Inflammatory macrophage treated with lipopolysaccharide for 1 hour (primary cell): ENCODE measurements around the gene GATAD2B.
"Not testable (repeated sequence)": the region's sequence is repeated elsewhere in the genome, so short reads cannot be mapped to it uniquely, and the experiment has no call there.

Experiments
- DNase-seq, 2 donors: peaks; one replicate each; pipeline ENCODE4 v3.0.0-alpha.2; 2020 to 2022

Gene GATAD2B

DNA sequence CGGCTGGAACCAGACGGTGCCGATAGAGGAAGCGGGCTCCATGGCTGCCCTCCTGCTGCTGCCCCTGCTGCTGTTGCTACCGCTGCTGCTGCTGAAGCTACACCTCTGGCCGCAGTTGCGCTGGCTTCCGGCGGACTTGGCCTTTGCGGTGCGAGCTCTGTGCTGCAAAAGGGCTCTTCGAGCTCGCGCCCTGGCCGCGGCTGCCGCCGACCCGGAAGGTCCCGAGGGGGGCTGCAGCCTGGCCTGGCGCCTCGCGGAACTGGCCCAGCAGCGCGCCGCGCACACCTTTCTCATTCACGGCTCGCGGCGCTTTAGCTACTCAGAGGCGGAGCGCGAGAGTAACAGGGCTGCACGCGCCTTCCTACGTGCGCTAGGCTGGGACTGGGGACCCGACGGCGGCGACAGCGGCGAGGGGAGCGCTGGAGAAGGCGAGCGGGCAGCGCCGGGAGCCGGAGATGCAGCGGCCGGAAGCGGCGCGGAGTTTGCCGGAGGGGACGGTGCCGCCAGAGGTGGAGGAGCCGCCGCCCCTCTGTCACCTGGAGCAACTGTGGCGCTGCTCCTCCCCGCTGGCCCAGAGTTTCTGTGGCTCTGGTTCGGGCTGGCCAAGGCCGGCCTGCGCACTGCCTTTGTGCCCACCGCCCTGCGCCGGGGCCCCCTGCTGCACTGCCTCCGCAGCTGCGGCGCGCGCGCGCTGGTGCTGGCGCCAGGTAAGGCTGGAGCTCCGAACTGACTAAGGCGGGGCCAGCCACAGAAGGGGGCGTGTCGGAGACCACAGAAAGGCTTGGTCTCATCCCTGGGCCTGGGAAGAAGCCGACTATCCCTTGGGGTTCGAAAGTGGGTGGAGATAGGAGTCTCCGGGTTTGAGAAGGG, 147.1 kb downstream of the GATAD2B start:
- DNase-seq, result peak in 1 of 2 donors; percentile 24

DNA sequence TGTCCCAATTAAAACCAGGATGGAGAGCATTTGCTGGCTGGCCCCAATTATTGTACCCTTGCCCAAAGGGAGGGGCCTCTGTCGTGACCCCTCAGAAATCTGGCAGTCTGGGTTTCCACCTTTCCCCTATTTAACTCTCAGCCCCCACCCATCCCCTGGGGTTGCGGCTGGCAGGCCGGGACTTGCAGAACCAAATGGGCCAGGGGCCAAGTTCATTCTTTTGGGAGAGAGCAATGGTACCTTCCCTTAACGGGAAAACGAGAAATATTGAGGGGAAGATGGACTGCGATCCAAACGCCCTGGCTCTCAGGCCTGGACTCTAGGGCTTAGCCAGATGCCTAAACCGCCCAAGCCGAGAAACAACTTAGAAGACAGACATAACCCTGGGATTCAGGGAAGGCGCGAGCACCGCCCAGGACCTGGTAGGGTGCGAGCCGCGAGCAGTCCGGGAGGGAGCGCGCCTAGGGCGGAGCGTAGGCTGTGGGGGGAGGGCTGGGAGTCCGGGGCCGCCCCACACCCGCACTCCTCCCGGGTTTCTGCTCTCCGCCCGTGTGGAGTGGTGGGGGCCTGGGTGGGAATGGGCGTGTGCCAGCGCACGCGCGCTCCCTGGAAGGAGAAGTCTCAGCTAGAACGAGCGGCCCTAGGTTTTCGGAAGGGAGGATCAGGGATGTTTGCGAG, 147.9 kb downstream of the GATAD2B start, which contains the start of gene SLC27A3:
Gene SLC27A3 (plus strand): TSS at position 628 of the 678 bp plus-strand sequence. CDS start 91 bp downstream, outside the sequence.
- peak; percentile 47 to 59 for DNase-seq

DNA sequence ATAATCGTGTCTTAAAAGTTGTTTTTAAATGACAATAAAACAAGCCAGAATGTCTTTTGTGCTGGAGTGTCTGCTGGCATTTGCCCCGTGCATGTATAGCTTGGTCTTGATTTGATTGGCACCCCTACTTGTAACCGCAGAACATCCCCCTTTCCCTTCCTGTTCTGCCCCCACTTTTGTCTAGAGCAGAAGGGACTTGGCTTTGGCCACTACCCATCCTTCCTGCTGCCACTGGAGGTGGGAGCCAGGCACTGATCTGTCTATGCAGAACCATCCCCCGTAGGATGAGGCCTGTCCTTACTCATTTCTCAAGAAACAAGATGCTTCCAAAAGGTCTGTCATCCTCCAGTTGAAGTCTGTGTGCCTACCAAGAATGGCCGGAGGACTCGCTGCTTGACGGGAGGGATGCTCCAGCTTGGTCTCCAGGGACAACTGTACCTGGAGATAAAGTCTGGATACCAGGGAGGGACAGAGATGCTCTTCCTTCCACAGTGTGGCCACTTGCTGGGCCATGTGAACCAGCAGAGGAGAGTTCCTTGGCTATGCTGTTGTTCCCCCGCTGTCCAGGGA, 148.7 kb downstream of the GATAD2B start:
- peak in 1 of 2 donors; percentile 58 for DNase-seq

DNA sequence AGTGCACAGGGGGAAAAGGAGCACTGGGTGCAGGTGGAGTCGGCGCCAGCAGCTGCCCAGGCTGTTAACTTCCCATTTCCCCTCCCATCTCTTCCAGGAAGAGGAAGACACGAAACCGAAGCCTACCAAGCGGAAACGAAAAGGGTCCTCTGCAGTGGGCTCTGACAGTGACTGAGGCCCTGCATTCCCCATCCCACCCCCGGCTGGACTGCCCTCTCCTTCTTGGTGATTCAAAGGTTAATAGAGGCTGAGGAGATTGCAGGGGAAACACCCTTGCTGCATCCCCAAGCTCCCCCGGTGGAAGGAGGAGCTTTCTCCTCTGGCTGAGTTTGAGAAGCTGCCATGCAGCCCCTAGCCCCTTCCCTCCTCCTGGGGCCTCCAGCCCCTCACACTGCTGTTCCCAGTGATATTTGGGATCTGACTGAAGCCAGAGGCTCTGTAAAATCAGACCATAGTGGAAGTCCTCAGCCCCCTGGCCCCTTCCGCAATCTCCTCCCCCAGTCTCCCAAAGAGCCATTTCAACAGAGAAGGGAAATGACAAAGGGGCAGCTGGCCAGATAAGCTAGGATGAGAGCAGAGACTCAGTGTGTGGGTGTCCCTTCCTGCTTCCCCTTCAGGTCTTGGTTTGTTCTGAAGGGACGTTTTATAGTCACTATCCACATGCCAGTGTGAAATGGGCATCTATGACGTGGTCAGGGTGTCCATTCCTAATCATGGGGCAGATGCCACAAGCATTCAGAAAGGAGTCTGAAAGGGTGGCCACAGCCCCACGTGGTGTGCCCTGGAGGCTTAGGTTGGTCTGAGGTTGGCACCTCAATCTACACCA, 149.5 kb downstream of the GATAD2B start:
- DNase-seq, result peak; percentile 92 to 99

DNA sequence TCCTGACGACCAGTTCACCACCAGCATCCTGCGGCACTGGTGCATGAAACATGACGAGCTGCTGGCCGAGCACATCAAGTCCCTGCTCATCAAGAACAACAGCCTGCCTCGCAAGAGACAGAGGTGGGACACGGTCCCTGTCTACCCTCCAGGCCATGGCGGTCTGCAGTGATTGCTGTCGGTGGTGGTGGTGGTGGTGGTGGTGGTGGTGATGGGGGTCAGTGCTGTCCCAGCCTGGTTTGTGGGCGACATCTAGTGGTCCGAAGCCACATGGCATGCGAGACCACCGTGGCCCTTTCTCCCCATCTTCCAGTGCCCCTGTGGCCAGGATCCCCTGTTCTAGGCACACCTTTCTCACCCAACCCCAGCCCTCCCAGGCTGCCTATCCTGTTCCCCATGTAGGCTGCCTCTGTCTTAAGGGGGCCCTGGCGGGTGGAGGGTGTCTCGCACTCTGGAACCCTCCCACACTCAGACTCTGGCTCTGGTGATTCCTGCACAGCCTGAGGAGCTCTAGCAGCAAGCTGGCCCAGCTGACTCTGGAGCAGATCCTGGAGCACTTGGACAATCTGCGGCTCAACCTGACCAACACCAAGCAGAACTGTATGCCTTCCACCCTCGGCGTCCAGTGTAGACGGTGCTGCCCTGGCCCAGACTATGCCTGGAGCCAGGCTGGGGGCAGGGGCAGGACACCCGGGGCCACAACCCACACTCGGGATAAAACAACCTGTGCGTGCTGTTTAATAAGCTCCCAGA, 150.8 kb downstream of the GATAD2B start:
- no peak for DNase-seq

DNA sequence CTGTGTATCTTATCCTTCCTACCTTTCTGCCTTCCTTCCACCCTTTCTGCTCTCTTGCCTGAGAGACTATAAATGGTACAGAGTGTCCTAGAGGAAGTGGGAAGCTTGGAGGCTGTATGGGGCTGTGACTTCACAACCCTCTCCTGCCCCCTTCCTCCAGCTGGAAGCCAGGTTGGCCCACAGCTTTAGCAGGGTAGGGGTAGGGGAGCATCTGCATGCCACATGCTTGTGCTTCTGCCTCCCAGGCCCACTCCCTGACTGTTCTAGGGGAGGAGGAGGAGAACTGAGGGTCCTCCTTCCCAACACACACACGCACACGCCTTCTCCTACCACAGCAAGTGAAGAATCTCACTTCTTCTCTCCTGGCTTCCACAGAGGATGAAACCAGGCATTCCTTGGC, 151.5 kb downstream of the GATAD2B start:
- no peak for DNase-seq

DNA sequence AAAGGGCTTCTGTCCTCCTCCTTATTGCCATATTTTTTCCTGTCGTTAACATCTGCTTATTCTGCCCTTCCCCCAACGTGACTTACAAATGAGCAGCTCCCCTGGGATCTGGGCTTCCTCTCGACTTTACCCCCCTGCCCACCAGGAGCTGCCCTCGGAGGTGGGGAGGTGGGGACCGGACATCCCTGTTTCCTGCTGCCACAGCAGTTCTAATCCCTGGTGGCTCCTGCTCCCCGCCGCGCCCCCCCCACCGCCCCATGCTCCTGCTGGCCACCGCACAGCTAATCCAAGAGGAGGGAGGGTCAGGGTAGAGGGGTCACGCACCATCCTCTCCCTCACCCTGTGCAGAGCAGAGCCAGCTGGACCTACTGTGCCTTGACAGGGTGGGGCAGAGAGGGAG, 152.0 kb downstream of the GATAD2B start:
- DNase-seq, result no peak

DNA sequence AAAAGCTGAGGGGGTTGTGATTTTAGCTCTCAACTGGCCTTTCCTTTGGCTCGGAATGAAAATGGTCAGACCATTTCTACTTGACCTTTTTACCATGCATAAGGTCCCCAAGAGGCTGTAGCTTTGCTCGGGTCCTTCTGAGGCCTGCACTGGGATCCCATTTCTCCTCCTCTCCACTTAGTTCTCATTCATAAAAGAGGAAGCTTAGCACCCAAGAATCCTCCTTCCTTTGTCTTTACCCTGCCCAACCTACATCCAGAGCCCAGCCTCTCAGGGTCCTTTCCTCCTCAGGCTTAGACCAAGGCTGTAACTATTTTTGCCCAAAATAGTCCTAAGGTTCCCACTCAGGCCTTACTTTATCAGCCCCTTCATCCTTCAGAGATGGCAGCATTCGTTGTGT, 153.6 kb downstream of the GATAD2B start:
- no peak for DNase-seq

DNA sequence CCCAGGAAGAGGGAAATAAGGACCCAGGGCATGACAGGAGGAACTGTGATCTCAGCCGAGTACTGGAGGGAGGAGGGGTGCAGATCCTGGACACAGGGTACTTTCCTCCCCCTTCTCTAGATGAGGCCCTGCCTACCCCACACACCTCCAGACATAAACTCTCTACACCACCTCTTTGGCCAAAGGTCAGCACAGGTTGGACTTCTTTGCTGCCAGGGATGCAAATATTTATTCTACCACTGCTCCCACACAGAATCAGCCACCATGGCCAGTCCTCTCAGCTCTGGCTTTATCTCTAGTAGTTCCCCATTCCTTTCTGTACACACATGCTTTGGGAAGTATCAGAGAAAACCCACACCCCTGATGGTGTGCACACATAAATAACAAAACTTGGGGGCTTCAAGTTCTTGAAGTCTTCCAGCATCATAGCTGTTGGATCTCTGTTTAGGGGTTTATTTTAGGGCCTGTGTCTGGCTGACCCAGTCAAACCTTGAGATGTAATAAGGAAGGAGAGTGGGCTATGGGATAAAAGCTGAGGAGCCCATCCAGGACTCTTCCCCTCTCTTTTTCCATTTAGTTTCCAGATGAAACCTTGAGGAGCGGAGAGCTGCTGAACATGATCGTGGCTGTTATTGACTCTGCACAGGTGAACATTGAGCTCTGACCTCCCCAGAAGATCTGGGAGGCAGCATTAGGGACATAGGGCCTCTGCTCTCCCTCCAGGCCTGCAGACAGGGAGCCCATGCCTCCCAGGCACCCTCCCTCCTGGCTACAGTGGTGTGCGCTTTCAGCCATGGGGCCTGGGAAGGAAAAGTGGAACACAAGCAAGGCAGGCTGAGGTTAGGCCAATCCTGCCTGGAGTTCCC, 154.2 kb downstream of the GATAD2B start:
- DNase-seq, result no peak

DNA sequence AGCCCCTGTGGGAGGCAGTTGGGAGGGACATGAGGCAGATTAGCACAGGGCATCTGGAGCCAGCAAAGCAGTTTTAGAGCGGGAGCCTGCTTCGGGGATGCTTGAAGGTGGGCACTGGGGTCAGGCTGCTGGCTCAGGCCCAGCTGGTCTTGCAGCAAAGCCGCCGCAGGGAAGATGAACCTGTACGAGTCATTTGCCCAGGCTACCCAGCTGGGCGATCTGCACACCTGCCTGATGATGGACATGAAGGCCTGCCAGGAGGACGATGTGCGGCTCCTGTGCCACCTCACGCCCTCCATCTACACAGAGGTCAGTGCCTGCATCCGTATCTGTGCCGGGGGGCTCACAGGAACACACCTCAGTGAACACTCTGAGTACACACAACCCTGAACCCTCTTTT, 155.3 kb downstream of the GATAD2B start:
- no peak for DNase-seq

DNA sequence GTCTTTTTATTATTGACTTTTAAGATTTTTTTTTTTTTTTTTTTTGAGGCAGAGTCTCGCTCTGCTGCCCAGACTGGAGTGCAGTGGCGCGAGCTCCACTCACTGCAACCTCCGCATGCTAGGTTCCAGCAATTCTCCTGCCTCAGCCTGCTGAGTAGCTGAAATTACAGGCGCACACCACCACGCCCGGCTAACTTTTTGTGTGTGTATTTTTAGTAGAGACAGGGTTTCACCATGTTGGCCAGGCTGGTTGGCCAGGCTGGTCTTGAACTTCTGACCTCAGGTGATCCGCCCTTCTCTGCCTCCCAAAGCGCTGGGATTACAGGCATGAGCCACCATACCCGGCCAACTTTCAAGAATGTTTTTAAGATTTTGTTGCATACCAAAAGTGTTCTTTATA, 156.1 kb downstream of the GATAD2B start:
- not testable (repeated sequence) for DNase-seq

DNA sequence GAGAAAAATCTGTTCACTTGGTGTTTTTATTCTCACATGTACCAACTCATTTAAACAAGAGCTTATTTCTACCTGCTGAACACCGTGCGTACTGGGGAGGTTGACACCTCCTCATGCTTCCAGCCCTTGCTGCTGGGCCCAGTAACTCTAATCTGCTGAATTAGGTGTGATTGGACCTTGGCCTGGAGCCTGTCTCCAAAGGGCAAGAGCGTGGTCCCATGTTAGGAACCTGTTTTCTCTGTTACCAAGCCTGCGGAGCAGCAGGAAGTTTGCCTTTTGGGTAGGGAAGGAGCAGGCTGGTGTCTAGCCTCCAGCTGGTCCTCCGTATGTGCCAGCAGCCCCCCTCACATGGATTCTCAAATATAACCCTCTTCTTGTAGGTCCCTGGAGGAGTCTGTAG, 158.5 kb downstream of the GATAD2B start:
- no peak for DNase-seq

DNA sequence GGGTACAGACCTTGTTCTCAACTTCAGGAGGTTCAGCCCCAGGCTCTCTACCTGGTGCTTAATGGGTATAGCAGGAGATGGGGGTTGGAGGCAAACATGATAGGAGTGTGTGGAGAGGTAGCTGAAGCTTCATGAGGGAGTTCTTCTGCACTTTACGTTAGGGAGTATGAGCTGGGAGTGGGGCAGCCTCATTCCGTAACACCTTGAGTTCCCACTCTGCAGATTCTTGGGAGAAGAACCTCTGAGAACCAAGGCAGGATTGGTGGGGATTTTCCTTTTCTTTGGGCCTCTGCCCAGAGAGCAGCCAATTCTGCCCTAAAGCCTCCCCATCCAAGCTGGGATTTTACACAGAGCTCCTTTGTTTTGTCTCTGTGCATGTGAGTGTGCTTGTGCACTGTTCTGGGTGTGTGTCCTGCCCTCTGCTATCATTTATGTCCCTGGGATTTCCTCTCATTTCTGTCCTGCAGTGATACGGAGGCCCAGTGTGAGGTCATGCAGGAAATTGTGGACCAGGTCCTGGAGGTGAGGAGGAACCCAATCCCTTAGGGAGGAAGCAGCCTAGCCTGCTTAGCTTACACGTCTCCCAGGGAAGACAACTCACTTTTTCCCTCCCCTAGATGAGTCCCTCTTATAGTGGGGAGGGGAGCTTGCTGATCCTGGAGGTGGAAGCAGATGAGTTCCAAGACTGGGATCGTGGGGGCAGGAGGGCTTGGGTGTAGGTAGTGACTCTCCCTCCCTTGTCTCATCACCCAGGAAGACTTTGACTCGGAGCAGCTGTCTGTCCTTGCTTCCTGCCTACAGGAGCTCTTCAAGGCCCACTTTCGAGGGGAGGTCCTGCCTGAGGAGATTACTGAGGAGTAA, 159.2 kb downstream of the GATAD2B start:
- no peak for DNase-seq

DNA sequence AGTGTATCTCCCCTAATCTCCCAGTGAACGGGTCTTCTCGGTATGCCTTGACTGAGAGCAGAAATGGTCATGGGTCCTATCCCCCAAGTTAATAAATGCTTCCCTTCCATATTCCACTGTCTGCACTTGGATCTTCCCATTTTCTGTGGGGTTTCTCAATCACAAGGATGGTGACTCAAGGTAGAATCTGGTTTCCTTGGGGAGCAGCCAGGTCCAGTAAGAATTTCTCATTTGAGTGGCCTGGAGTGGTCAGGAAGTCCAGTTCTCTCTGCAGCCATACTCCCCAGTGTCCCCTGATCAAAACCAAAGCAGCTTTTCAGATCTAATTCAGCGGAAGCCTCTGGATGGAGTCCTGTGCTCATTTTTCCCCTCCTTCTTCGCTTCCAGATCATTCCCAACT, 162.3 kb downstream of the GATAD2B start:
- DNase-seq, result no peak
